IPS-18a (cell line): Measurements from ENCODE around the gene OR6B2.

Experiments
- H3K27ac ChIP-seq: one replicate; pipeline ENCODE4 v1.5.1; 2013; ENCODE audit warnings: low read length
- H3K27me3 ChIP-seq: one replicate; pipeline ENCODE4 v1.6.1; 2013; ENCODE audit warnings: mild to moderate bottlenecking, low read length; ENCODE audit not compliant: control insufficient read depth, insufficient read depth
- H3K36me3 ChIP-seq: one replicate; pipeline ENCODE4 v1.6.1; 2013; ENCODE audit warnings: low read depth, low read length; ENCODE audit not compliant: control insufficient read depth
- H3K4me1 ChIP-seq: one replicate; pipeline ENCODE4 v1.6.1; 2013; ENCODE audit warnings: low read depth, low read length; ENCODE audit not compliant: control insufficient read depth
- H3K4me3 ChIP-seq: one replicate; pipeline ENCODE4 v1.5.1; 2013; ENCODE audit warnings: low read length
- H3K9ac ChIP-seq: one replicate; pipeline ENCODE4 v1.6.1; 2013; ENCODE audit warnings: mild to moderate bottlenecking, low read length, moderate library complexity
- H3K9me3 ChIP-seq: one replicate; pipeline ENCODE4 v1.6.1; 2013; ENCODE audit warnings: low read depth, low read length; ENCODE audit not compliant: control insufficient read depth

Gene OR6B2

DNA sequence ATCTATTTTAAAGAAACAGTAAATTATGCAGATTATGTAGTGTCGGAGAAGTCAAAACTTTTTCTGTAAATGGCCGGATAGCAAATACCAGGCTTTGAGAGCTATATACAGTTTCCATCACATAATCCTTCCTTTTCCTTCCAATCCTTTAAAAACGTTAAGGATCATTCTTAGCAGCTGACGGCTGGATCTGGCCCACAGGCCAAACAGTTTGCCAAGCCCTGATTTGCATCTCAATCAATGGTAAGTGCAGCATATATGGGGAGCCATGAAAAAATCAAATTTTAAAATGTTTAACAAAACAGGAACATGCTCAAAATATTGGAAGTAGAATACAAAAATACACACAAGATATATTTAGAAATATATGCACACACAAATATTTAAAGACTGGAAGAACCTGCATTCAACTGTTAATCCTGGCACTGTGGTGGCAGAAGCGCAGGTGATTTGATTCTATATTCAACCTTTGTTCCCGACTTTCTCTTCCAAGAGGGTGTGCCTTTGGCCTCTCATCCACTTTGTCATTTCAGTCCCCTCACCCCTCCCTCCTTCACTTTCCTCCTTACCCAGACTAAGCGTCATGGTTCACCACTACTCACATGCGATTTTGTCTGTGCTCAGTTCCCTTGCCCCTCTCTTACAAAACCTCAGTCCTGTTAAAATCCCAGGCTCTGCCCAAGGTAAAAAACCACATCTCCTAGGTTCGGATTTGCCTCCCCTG, 32.4 kb downstream of the OR6B2 start:
- Histone ChIP-seq H3K9ac (no peak overlapping the region), H3K36me3 (peaks cover 37% of the 10 kb centered on the region), H3K9me3 (no peaks in the 10 kb centered on the region), H3K4me3 (no peak overlapping the region), H3K27ac (no peak overlapping the region), H3K4me1 (no peaks in the 10 kb centered on the region), H3K27me3 (no peaks in the 10 kb centered on the region)

DNA sequence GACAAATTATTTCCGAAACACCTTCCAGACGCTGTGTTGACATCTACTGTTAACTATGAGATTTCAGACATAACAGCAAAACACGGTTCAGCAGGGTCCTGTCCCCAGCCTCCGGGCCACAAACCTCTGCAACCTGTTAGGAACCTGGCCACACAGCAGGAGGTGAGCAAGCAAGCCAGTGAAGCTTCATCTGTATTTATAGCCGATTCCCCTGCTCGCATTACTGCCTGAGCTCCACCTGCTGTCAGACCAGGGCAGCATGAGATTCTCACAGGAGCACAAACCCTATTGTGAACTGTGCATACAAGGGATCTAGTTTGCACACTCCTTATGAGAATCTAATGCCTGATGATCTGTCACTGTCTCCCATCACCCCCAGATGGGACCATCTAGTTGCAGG, 36.1 kb downstream of the OR6B2 start:
- Histone ChIP-seq H3K36me3 (peaks cover 27% of the 10 kb centered on the region), H3K27me3 (no peaks in the 10 kb centered on the region), H3K9ac (no peak overlapping the region), H3K4me1 (no peaks in the 10 kb centered on the region), H3K9me3 (no peaks in the 10 kb centered on the region), H3K27ac (no peak overlapping the region), H3K4me3 (no peak overlapping the region)

DNA sequence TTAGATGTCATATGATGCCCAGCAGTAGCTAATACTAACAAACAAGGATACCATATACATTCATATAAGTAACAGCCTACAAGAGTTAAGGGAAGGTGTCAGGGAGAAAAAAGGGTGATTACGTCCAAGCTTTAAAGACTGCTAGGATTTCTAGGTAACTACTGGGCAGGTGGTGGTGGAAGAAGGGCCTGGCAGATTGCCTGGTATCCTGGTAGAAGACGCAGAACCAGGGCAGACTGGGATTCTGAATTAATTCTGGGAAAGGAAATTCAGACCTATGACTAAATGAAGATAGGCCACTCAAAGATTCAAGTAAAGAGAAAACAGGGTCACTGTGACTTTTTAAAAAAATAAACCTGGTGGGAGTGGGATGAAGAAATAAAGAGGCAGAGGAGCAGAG, 36.9 kb downstream of the OR6B2 start:
- no peaks in the 10 kb centered on the region for H3K9me3 ChIP-seq
- H3K27me3 ChIP-seq = no peaks in the 10 kb centered on the region
- H3K36me3 ChIP-seq = peaks cover 29% of the 10 kb centered on the region
- no peak overlapping the region for H3K4me3 ChIP-seq
- no peak overlapping the region for H3K27ac ChIP-seq
- no peaks in the 10 kb centered on the region for H3K4me1 ChIP-seq
- H3K9ac ChIP-seq = no peak overlapping the region

DNA sequence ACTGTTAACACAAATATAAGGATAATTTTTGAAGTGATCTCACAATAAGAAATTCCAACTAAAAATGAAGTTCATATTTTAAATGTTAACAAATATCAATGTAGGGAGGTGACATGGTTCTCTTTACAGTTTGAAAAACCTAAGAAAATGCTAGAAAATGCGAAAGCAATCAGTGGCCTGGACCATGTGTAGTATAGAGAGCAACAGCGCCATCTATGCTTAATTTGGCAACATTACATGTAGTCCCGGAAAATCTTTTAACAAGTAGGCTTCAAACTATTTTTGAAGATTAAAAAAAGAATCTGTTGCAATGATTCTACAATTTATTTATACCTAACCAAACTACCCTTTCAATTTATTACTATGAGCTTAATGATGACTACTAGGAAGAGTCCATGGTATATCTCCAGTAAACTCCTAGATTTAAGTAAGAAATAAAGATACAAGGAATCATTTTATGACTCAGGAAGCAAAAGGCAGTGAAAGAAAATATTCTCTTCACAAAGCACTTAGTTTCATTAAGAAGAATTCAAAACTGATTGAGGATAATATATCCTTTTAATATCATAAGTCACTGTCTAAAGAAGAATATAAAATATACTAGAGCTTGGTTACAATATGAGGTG, 38.4 kb downstream of the OR6B2 start:
- no peak overlapping the region for H3K4me3 ChIP-seq
- no peak overlapping the region for H3K27ac ChIP-seq
- peaks cover 36% of the 10 kb centered on the region for H3K36me3 ChIP-seq
- no peaks in the 10 kb centered on the region for H3K27me3 ChIP-seq
- H3K9me3 ChIP-seq = no peaks in the 10 kb centered on the region
- no peaks in the 10 kb centered on the region for H3K4me1 ChIP-seq
- no peak overlapping the region for H3K9ac ChIP-seq

DNA sequence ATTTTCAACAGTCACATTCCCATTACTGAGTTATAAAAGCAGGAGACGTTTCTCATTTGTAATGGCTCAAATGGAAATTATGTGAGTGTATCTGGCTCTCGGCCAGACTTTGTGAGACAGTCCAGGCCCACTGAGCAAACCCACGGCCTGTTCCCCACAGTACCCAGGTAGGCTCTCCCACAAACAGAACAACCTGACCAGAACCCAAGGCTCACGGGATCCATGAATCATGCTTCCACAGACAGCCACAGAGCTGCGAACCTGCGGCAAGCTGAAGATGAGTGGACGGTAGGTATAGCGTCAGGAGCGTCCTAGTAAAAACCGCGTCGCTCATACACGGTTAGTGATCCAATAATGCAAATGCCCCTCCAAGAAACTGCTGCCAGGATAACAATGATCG, 39.3 kb downstream of the OR6B2 start:
- Histone ChIP-seq H3K36me3 (peaks cover 38% of the 10 kb centered on the region), H3K27ac (no peak overlapping the region), H3K9ac (no peak overlapping the region), H3K4me3 (no peak overlapping the region), H3K27me3 (no peaks in the 10 kb centered on the region), H3K4me1 (no peaks in the 10 kb centered on the region), H3K9me3 (no peaks in the 10 kb centered on the region)

DNA sequence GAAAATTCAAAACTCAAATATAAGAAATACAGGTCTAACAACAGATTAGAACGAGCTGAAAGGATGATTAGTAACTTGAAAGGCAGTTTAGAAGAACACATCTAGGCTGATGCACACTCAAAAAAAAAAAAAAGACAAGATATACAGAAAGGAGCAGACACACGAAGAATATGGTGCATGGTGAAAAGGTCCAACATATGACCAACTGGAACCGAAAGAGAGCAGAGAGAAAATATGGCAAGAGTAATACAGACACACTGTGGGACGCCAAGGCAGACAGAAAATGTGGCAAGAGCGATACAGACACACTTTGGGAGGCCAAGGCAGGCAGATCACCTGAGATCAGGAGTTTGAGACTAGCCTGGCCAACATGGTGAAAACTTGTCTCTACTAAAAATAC, 44.9 kb downstream of the OR6B2 start:
- H3K9ac ChIP-seq = no peak overlapping the region
- no peak overlapping the region for H3K27ac ChIP-seq
- no peak overlapping the region for H3K4me3 ChIP-seq
- peaks cover 36% of the 10 kb centered on the region for H3K36me3 ChIP-seq
- H3K27me3 ChIP-seq = no peaks in the 10 kb centered on the region
- no peaks in the 10 kb centered on the region for H3K9me3 ChIP-seq
- no peaks in the 10 kb centered on the region for H3K4me1 ChIP-seq

DNA sequence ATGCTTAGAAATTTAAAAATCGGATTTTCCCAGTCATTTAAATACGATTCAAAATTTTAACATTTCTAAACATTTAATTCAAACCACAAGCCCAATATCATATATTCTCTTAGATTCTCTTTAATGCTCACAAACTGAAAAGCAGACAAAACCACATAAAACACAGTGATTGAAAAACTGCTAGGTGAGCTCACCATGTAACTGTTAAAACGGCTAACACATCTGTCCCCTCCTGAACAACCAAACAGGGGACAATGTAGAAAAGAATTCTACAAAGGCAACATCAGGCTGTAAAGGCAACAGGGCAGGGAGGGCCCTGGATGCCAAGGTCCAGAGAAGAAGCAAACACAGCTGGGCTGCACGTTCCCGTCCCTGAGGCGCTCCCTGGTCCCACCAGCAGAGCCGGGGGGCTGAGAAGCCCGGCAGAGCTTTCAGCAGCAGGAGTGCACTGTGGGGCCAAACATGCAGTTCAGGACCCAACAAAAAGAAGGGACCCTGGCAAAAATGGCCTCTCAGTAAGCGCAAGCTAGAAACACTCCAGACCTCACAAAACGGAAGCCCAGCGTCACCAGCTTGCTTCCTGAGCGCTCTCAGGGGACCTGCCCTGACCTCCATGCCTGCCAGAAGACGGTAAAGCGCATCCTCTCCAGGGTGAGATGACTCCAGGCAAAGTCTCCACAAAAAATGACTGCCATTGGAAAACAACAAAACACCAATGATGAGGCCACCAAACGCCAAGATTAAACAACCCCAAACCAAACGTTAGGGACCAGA, 45.6 kb downstream of the OR6B2 start:
- H3K9ac ChIP-seq = no peak overlapping the region
- H3K27ac ChIP-seq = no peak overlapping the region
- no peaks in the 10 kb centered on the region for H3K27me3 ChIP-seq
- no peaks in the 10 kb centered on the region for H3K9me3 ChIP-seq
- no peaks in the 10 kb centered on the region for H3K4me1 ChIP-seq
- H3K4me3 ChIP-seq = no peak overlapping the region
- H3K36me3 ChIP-seq = peaks cover 32% of the 10 kb centered on the region

DNA sequence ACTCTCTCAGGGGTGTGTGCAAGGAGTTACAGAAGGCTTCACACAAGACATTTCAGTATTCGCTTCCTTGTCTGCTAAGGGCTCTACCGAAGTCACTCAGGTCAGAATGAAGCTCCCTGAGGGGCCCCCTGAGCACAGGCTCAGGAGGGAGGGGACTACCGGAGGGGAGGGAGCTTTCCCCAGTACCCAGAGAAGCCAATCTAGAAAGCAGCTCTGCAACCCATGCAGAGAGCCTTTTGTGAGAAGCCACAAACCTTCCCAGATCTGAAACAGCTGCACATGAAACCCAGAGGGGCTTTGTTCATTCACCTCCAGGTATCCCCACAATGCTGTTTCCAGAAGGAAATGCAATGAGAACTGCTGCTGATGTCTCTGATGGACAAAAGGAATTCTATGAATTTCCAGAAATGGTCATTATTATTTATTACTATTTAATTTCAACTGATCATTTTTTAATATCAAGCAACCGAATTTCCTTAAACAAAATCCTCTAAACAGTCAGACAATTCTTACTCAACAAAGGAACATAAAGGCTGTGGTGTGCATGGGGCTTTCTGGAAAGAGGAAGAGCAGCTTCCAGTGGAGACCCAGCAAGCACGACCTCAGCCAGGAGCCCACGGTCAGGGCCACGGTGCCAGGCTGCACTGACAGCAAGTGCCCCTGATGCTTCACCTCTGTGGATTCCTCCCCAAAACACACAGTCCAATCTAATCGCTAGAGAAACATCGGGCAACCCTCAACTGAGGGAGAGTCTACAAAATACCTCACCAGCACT, 47.0 kb downstream of the OR6B2 start:
- H3K36me3 ChIP-seq = peaks cover 17% of the 10 kb centered on the region

More for the DNA sequence above, 47.0 kb downstream of the OR6B2 start:
- Histone ChIP-seq H3K4me3 (no peak overlapping the region), H3K27me3 (no peaks in the 10 kb centered on the region), H3K9me3 (no peaks in the 10 kb centered on the region), H3K27ac (no peak overlapping the region), H3K4me1 (no peaks in the 10 kb centered on the region), H3K9ac (no peak overlapping the region)
